Mesenchymal stem cell (in vitro differentiated cells and primary cell): Measurements from ENCODE around the gene GRK4. TPM values are rescaled to one million over a fixed set of nuclear protein-coding genes. Genes with fewer than 3 reads are reported as not detected.

Source experiments
- small RNA-seq: library from polyadenylated mRNA; stranded (forward); fragments of <200 nt; extraction: miRNeasy Mini kit (QIAGEN cat#:217004); gene quantifications from one replicate; pipeline ENCODE3, GENCODE V24; 2013; ENCODE audit warnings: low read depth

The GRK4 gene

Small RNA genes lying within 50 kb of the gene (small RNA-seq; reads per million reads assigned to genes)
- gene RF02134 = not detected
- gene RF02135 = not detected
- gene RNU6-204P = not detected
